ENCODE data around the gene EXOC6B.

The EXOC6B gene

DNA sequence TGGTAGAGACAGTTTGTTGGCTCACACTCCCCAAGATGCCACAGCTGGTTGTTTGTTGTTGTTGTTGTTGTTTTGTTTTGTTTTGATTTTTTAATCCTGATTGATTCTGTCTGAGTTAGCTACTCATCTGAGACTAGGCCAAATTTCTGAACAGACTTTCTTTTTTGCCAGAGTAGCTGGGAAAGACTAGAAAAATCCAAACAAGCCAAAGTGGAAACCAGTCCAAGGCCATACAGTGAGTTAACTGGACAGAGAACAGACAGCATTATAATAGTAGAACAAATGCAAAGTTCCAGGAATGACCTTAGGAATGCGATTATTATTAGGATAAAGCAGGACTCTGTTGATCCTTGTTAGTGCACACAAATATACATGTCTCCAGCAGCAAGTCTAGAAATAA, 634.4 kb downstream of the EXOC6B start:
- no peak for DNase-seq

DNA sequence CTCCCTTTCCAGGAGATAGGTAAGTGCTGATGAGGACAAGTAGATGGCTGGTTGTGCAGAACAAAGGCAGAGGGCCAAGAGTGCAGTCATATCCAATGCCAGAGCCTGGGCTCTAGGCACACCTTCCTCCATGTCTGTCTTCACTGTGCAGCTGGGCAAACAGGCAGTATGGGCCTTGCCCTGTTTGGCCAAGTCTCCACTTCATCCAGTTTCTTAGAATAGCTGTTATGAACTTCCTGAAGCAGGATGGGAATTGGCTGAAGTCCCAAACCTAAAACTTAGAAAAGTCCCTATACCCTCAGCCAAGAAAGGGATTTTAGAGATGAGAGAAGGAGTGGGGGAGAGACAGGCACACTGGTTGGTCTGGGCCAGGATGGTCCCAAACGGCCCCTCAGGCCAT, 640.6 kb downstream of the EXOC6B start:
- DNase-seq = no peak

DNA sequence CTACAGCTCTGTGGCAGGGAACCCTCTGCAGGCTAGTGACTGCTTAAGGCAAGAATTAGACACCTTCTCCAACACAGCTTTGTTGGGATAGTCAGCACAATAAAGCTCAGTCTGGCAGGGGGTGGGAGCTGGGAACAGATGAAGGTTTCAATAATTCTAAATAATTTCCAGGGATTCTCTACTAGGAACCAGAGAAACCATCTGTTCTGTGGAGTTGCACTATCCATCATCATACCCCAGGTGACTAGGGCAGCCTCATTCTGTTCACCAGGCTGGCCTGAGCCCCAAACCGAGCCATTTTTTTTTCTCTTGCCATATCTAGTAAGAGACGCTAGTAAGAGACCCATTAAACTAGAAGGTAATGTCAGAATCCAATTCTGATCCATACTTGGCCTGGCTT, 642.4 kb downstream of the EXOC6B start:
- DNase-seq = no peak

DNA sequence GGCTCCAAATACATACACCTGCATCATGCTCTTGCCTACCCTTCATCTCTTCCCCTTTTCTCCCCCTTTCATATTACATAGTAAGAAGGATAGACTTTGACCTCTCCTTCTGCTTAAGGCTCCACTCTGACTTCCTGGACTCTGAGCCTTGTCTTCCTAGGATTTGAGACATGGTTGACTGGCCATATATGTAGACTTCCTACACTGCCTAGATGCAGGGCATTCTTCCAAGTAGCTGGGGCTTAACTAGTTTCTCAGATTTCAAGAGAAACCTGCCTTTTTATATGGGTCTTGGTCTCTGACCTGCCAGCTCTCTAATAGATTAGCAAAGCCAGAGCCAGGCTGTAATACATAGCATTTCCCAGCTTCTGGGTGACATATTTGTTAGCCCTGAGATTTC, 642.8 kb downstream of the EXOC6B start:
- no peak for DNase-seq

DNA sequence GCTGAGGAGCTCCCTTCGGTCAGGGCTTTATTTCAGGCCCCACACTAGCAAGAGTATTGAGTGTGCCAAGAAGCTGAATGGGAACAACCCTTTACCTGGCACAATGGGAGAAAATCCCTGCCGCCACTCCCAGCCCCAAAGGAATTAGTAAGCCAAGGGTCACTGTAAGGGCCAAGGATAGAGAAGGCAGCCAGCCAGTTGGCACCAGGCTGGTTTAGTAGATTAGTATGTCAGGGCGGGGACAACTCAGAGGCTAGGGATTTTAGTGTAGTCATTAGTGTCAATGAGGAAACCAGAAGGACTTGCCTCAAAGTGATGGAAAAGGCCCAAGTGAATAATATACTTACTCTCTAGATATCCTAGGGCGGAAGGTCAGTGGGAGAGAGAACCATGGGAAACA, 643.3 kb downstream of the EXOC6B start:
- DNase-seq = no peak

DNA sequence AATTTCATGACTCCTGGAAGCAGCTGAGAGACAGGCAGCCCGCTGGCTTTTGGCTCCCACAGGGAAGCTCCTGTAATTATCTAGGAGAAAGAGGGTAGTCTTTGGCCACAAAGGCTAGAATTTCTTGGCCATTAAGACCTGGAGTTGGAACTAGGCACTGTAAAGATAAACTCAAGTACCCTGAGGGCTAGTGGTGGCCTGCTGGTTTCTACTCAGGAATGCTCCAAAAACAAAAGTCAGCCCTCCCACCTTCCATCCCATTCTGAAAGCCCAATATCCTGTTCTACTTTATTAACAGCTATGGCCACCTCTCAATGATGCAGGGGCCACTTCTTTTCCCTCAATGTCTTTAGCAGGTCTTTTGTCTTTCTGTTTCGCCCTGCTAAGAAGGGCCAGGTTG, 644.2 kb downstream of the EXOC6B start:
- DNase-seq = no peak

DNA sequence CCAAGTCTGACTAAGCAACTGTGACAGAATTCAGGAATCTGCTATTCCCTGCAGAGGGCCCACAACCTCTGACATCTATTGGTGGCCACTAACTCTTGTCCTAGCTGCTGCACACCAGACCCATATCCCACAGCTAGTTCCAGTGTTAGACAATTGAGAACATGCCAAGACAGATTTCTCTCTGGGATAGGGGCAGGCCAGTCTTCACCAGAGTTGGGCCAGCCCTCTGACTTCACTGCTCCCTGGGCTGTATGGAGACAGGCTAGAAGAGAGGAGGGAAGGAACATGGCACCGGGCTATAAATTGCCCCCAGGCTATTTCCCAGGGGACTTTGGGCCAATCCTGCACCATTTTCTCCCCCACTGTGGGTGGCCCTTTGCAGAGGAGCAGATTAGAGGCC, 645.5 kb downstream of the EXOC6B start:
- DNase-seq = no peak

DNA sequence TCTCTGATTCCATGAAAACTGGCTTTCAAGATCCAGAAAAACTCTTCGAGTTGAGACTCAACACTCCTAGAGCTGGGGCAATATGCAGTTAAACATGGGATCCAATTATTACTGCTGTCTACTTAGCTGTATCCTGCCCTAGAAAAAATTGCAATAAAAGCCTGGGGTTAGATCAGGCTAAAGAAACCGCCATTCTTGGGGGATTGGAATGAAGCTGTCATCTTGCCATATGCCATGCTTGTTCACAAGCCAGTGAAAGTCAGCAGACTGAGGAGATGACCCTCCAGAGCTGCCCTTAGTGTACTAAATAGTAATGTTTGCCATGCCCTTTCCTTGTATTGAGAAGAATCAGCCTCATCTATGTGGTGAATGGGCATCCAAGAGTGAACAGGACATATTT, 647.3 kb downstream of the EXOC6B start:
- DNase-seq = no peak

DNA sequence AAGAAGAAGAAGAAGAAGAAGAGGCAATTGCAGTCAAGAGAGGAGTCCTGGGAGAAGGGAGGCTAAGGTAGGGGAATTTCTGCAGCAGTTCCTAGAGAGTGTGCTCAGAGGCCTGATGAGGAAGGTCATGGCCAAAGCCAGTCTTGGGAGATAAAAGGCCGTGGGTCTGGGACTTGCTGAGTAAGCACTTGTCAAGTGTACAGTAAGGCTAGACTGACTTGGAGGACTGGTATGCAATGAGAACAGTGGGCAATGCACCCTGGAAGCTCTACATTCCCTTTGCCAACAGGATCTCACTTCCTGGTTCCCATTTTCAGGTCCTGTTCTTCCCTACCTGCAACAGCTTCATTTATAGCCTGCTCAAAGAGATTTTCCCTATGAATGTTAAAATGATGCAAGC, 649.6 kb downstream of the EXOC6B start:
- DNase-seq = no peak

DNA sequence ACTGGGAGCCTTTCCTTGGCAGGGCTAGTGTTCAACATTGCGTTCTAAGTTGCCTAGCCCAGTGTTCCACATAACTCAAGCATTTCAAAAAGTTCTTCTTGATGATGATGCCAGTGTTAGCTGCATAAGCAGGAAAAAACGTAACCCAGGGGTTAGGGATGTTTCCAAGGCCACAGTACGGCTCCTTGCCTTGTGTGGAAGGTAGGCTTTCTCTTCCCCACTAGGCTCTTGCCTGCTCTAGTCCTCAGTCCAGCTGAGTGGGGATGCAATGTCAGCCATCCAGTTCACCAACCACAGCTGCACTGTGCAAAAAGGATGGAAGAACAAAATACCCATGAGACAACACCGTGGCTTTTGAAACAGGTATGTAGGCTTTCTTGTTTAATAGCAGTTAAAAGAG, 650.2 kb downstream of the EXOC6B start:
- no peak for DNase-seq

DNA sequence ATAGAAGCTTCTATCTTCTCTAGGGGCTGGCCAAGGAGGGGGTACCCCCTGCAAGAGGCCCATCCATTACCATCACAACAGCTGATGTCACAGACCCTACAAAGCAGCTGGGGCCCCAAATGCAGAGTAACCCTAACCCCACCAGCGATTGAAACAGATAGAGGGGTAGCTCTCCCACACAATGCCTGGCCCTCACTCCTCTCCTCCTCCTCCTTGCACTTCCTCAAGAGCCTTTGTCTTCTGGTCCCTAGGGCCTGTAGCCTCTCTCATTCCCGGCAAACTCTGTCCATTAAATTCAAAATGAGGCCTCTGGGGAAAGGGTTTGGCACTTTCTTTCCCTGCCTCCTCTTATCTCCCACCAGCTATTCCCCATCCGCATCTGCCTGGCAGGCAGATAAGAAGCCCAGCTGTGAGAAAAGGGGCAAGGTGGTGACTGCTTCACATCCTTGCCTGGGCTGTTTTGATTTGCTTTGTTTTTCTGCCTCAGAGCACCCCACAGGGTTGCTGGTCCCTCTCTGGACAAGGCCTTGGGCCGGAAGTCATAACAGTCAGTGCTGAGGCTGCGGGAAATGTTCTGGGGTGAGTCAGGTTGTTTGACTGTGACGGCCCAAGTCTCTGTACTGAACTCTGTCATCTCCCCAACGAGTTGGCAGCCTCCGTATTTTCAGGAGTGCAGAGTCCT, 652.1 kb downstream of the EXOC6B start:
- DNase-seq = no peak

DNA sequence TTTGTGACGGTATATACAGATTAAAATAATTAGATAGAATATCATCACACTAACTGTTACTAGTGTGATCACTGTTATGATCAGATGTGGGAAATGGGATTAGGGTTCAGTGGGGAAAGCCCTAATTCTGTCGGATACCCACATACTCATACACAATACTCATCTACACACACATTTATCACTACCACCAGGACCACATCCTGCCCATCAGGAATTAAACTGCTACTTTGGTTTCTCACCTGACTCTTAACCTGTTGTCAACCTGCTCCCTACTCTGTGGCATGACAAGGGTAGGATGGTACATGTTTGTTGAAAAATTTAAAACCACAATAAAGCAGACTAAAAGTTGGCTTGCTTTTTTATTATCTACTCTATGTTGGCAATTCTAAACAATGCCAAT, 653.4 kb downstream of the EXOC6B start:
- DNase-seq = no peak

DNA sequence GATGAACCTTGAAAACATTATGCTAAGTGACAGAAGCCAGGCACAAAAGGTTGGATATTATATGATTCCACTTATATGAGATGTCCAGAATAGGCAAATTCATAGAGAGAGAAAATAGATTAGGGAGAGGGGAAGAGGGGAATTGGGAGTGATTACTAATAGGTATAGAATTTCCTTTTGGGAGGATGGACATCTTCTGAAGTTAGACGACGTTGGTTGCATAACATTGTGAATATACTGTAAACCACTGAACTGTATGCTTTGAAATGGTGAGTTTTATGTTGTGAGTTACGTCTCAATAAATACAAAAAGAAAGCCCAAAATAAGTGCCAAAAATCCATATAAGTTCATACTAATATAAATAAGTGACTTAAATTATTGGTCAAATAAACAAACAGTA, 659.6 kb downstream of the EXOC6B start:
- DNase-seq = no peak

DNA sequence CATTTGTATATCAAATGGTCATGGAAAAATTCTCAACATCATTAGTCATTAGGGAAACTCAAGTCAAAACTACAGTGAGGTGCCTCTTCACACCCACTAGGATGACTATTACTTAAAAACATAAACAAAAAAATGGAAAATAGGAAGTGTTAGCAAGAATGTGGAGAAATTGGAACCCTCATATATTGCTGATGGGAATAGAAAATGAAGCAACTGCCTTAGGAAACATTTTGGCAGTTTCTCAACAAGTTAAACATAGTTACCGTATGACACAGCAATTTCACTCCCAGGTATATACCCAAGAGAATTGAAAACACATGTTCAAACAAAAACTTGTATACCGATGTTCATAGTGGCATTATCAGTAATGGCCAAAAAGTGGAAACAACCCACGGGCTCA, 660.0 kb downstream of the EXOC6B start:
- DNase-seq = no peak

DNA sequence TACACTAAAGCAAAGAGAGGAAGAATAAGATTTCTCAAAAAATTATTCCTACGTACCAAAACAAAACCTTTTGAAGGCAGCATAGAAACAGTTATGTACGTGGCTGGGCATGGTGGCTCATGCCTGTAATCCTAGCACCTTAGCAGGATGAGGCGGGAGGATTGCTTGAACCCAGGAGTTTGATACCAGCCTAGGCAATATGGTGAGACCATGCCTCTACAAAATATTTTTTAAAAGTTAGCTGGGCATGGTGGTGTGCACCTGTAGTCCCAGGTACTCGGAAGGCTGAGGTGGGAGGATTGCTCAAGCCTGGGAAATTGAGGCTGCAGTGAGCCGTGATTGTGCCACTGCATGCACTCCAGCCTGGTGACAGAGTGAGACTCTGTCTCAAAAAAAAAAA, 663.3 kb downstream of the EXOC6B start:
- DNase-seq = no peak

DNA sequence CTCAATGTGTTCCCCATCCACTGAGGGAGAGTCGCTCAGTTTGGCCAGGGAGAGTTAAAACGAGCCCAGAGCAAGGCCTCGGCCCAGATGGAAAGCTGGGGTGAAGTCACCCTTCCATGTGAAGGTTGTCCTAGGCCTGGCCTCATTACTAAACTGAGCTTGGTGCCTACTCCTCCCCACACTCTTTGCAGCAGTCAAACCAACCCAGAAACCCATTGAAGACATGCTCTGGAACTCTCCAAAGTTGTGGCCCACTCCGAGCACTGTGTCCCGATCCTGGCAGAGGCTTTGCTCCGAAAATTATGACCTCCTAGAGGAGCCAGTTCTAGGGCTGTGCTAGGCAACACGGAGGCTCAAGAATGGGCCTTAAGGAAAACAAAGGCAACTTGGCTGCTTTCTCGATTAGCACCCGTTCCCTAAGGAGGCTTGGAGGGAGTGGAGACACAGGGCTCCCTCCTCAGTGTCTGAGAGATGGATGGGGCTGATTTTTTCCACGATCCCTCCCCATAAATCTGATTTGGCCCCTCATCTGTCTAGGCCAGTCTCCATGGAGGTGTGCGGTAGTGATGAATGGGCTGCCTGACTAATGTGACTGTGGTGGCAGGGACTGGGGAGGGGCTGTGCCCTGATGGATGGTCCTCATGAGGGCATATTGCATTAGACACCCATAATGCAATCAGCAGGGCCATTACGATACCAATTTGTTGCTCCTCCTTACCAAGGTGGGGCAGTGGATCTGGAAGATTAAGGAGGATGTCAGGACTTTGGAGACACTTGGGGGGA, 666.4 kb downstream of the EXOC6B start:
- no peak for DNase-seq

DNA sequence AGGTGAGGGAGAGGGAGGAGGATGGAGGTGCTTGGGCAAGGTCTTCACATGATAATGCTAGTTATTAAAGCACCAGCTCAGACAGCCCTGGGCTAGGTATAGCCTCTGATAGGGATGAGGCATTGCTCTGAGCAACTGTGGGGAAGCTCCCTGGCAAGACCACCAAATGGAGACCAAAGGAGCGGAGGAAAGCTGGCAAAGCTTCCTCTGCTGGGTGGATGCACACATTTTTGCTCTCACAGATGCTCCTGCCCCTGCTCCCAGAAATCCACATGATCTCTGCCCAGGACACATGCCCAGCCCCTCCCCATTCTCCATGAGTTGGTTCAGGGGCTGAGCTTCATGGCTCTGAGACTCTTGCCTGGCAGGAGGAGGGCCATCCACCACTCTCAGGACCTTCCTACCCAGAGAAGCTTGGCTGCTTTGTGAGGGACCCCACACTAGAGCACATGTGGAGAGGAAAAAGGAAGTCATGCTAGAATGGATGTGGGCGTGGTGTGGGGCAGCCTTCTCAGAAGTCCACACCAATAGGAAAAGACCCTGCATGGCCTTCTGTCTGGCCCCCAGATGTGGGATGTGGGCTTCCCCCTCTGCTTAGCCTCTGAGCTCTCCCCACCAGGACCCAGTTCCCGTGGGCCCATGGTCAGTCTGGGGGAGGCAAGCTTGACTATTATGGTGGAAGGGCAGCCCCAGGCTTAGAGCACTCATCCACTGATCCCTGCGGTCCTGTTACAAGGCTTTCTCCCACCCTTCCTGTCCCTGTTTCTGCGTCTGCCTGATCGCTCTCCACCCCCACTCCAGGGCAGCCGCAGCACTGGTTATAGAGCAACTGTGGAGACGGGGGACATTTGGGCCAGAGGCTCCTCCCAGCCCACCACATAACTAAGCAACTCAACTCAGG, 667.7 kb downstream of the EXOC6B start:
- no peak for DNase-seq

DNA sequence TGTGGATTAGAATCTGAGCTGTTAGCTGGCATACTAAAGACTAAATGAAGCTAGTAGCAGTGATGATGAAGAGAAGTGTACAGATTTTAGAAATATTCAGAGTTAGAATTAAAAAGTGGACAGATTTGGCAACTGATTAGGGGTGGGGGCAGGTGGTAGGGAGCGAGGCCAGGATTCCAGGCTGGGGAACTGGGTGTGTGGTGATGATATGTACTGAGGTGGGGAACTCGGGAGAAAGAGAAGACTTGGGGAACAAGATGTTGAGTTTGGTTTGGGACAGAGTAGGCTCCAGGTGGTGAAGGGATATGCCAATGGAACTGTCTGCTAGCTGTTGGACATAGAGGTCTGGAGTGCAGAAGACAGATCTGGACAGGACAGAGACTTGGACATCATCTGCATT, 669.0 kb downstream of the EXOC6B start:
- no peak for DNase-seq

DNA sequence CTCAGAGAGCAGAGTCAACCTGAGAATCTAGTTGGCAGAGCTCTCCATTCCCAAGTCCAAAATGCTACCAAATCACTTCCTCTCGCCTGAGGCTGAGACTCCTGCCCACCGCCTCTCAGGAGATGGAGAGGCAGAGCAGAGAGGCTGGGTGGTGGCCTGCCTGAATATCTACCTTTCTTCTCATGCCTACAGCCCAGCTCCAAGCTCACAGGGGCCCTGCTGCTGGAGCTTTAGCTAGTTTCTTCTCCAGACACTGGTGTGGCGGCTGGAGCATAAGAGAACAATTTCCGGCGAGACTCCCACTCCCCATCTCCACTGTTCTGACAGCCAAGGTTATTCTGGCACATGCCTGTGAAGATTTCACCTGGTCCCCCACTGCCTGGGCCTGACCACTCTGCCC, 670.1 kb downstream of the EXOC6B start:
- DNase-seq = no peak

DNA sequence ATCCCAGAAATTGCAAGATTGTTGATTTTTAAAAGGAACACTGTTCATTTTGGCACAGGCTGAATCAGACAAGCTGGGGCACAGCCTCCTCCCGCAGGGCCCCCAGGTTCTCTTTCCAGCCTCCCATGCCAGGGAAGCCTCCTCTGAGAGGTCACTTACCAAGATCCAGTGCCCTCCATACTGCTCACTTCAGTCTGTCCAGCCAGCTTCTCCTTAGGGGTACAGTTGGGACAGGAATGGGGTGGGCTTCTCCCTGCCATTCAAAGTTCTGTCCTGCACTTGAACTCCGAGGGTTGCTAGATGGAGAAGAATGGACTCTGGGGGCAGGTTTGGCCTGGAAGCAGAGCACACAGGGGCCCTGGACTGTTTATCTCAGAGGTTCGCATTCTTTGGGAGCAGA, 670.7 kb downstream of the EXOC6B start:
- no peak for DNase-seq

DNA sequence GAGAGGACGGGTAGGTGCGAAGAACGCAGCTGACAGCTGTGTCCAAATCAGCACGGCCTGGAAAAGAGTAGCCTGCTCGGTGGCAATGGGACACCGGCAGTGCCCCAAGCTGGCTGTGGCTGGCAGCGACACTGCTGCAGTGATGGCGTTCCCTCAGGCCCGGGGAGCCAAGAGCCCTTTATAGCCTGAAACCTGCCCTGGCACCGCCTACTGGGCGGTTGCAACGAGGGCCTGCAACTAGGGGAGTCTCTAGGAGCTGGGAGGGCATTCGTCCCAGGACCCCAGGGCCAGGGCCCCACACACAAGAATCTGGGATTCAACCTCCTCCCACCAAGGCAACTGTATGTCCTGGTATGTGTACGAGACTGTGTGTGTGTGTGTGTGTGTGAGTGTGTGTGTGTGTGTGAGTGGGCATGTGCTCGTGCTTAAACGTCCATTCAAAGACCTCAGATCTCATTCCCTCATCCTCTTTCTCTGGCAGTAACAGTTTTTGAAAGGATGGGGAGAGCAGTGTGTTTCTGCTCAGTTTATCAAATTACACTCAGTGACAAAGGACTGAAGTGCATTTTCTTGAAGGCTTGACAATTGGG, 671.4 kb downstream of the EXOC6B start:
- no peak for DNase-seq

DNA sequence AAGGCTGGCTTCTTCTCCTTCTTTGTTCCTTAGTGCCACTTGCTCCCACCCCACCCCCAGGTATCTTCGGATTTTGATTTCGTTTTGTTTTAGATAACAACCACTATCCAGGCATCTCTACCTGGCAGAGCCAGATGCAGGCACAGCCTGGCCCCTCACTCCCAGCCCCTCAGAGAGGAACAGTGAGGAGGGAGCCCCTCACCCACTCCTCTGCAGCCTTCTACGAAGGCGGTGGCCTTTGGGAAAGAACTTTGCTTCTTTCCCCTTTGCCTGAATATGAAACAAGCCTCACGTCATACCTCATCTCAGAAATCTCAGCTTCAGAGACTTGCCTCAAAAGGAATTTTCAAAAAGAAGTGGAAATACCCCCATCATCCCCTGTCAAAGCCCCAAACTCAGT, 671.9 kb downstream of the EXOC6B start:
- DNase-seq = no peak

DNA sequence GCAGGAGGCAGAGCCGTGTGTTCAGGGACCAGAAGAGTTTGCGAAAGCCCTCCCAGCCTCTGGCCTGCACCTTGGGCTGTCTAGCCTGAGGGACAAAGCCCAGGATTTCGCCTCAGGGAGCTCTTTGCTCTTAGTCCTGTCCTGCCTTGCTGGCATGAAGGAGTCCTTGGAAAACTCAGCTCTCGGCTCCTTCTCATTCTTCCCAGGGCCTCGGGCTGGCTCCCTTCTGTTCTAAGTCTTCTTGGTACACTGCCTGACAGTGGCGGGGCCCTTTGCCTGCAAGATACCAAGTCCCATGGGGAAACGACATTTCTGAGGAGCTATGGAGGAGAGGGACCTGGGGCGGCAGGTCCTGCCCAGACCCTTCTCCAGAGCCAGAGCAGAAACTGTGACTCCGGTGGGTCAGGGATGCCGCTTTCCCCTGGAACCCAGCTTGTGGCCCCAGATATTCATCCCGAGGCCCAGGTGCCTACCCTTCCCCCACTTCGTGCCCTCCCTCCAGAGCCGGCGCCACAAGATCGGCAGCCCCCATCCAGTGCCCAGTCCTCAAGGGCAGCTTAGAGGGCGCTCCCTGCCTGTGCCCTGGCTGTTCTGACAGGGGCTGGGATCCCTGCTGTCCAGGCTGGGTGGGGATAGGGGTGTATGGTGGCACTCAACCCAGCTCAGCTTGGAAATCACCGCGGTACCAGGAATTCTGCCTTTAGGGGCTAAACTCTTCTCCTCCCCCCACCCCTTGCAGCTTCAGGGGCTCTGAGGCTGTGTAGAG, 672.6 kb downstream of the EXOC6B start:
- DNase-seq = no peak
